H1 (cell line): ENCODE data around the gene TLCD3B. TPM values are rescaled to one million over a fixed set of nuclear protein-coding genes. Genes with fewer than 3 reads are reported as not detected.

Source experiments
- CTCF ChIA-PET: fragments of 300-600 bp; sonication (Branson Sonifier 250); formaldehyde crosslinking; loops from one replicate; lab custom pipeline; 2021; ENCODE audit not compliant: partially characterized antibody; lab: Charles Lee
- POLR2A ChIA-PET: fragments of 300-600 bp; sonication (Branson Sonifier 250); formaldehyde crosslinking; loops from one replicate; lab custom pipeline; 2021; ENCODE audit warnings: inconsistent platforms; ENCODE audit not compliant: partially characterized antibody; lab: Charles Lee
- DNase-seq, 2 experiments: peaks; one replicate each; pipeline versions ENCODE4 v3.0.0 to v3.0.0-alpha.2; 2010 to 2022; ENCODE audit warnings: low spot score in 2 of 2, low read depth in 1 of 2, mixed read lengths in 1 of 2
- FAIRE-seq: peaks from 2 replicates; lab custom pipeline; 2011; peaks lifted over from hg19 to GRCh38; lab: Jason Lieb, UNC
- H2AFZ ChIP-seq: 2 replicates; pipeline ENCODE4 v1.8.1; 2012; ENCODE audit warnings: low read length, inconsistent platforms
- H2AK5ac ChIP-seq: 2 replicates; pipeline ENCODE4 v1.6.1; 2013; ENCODE audit warnings: low read depth, low read length
- H2BK120ac ChIP-seq: replicated peaks from 2 replicates; pipeline ENCODE3; 2013; ENCODE audit warnings: low read depth, low read length, inconsistent platforms
- H2BK12ac ChIP-seq: 2 replicates; pipeline ENCODE4 v1.6.1; 2013; ENCODE audit warnings: low read depth, low read length
- H2BK15ac ChIP-seq: 2 replicates; pipeline ENCODE4 v1.6.1; 2013; ENCODE audit warnings: low read length
- H2BK20ac ChIP-seq: 2 replicates; pipeline ENCODE4 v1.6.1; 2013; ENCODE audit warnings: low read length
- H2BK5ac ChIP-seq: 2 replicates; pipeline ENCODE4 v1.6.1; 2013; ENCODE audit warnings: low read depth, low read length
- H3K14ac ChIP-seq: 2 replicates; pipeline ENCODE4 v1.6.1; 2013; ENCODE audit warnings: inconsistent platforms; ENCODE audit not compliant: insufficient read length
- H3K18ac ChIP-seq: 2 replicates; pipeline ENCODE4 v1.6.1; 2013; ENCODE audit warnings: low read length; ENCODE audit errors: extremely low read depth
- H3K23ac ChIP-seq: 2 replicates; pipeline ENCODE4 v1.6.1; 2013; ENCODE audit warnings: inconsistent platforms; ENCODE audit not compliant: insufficient read length
- H3K23me2 ChIP-seq: 2 replicates; pipeline ENCODE4 v1.6.1; 2013; ENCODE audit warnings: low read depth, low read length
- H3K27ac ChIP-seq: 2 replicates; pipeline ENCODE4 v1.6.1; 2011; ENCODE audit warnings: low read depth, low read length, inconsistent platforms
- H3K27me3 ChIP-seq, 4 experiments: replicated peaks in 1 of 4; 1 replicate in 1 of 4; 2 replicates in 3 of 4; pipeline versions ENCODE4 v1.6.1 to v1.8.1; 2011 to 2013; ENCODE audit warnings: low read length in 3 of 4, mild to moderate bottlenecking in 3 of 4, inconsistent platforms in 2 of 4, mixed read lengths in 2 of 4, moderate library complexity in 1 of 4; ENCODE audit not compliant: control insufficient read depth in 3 of 4, insufficient read depth in 3 of 4; ENCODE audit errors: extremely low read depth in 1 of 4
- H3K36me3 ChIP-seq, 4 experiments: 2 replicates each; pipeline versions ENCODE4 v1.6.1 to v1.8.1; 2011 to 2013; ENCODE audit warnings: mild to moderate bottlenecking in 4 of 4, low read length in 3 of 4, moderate library complexity in 2 of 4, control low read depth in 1 of 4, inconsistent platforms in 1 of 4; ENCODE audit not compliant: insufficient read depth in 4 of 4, control insufficient read depth in 2 of 4
- H3K4ac ChIP-seq: replicated peaks from 2 replicates; pipeline ENCODE3; 2013; ENCODE audit warnings: low read length, low read depth, mixed read lengths, inconsistent platforms; ENCODE audit not compliant: insufficient read length
- H3K4me1 ChIP-seq, 4 experiments: replicated peaks in 1 of 4; 1 replicate in 1 of 4; 2 replicates in 3 of 4; pipeline versions ENCODE4 v1.6.1 to v1.8.1; 2011 to 2013; ENCODE audit warnings: low read length in 3 of 4, inconsistent platforms in 2 of 4, mixed read lengths in 1 of 4; ENCODE audit not compliant: insufficient read depth in 4 of 4, control insufficient read depth in 3 of 4
- H3K4me2 ChIP-seq, 2 experiments: 2 replicates each; pipeline versions ENCODE4 v1.6.1 to v1.8.1; 2011 to 2013; ENCODE audit warnings: low read depth in 2 of 2, low read length in 2 of 2, control low read depth in 1 of 2, inconsistent platforms in 1 of 2, mild to moderate bottlenecking in 1 of 2; ENCODE audit not compliant: insufficient read depth in 1 of 2
- H3K4me3 ChIP-seq, 4 experiments: fragments of 200-600, 300-600 bp in 1 of 4; sonication (generic), shearing (Covaris generic), sonication (Bioruptor Twin) in 1 of 4; 2 replicates each; pipeline versions ENCODE4 v1.5.1 to v1.8.1; 2011 to 2016; ENCODE audit warnings: low read length in 4 of 4, low read depth in 3 of 4, control low read depth in 2 of 4, inconsistent platforms in 2 of 4, mild to moderate bottlenecking in 2 of 4, mixed read lengths in 1 of 4, moderate library complexity in 1 of 4; ENCODE audit not compliant: insufficient read depth in 2 of 4; ENCODE audit errors: extremely low read depth in 1 of 4
- H3K56ac ChIP-seq: replicated peaks from 2 replicates; pipeline ENCODE3; 2013; ENCODE audit warnings: low read depth, mild to moderate bottlenecking, mixed read lengths, low read length, inconsistent platforms; ENCODE audit not compliant: insufficient read length
- H3K79me1 ChIP-seq: 2 replicates; pipeline ENCODE4 v1.6.1; 2013; ENCODE audit warnings: low read depth, low read length, control low read depth
- H3K79me2 ChIP-seq, 2 experiments: 2 replicates each; pipeline versions ENCODE4 v1.6.1 to v1.8.1; 2012 to 2013; ENCODE audit warnings: low read length in 2 of 2, mild to moderate bottlenecking in 2 of 2, inconsistent platforms in 1 of 2; ENCODE audit not compliant: insufficient read depth in 2 of 2, control insufficient read depth in 1 of 2
- H3K9ac ChIP-seq, 4 experiments: replicated peaks in 1 of 4; 1 replicate in 1 of 4; 2 replicates in 3 of 4; pipeline versions ENCODE4 v1.6.1 to v1.8.1; 2011 to 2013; ENCODE audit warnings: low read depth in 3 of 4, low read length in 3 of 4, control low read depth in 2 of 4, mild to moderate bottlenecking in 2 of 4, moderate library complexity in 2 of 4, inconsistent platforms in 1 of 4; ENCODE audit errors: extremely low read depth in 1 of 4
- H3K9me3 ChIP-seq, 2 experiments: 2 replicates each; pipeline versions ENCODE4 v1.6.1 to v1.8.1; 2012 to 2013; ENCODE audit warnings: mild to moderate bottlenecking in 2 of 2, moderate library complexity in 2 of 2, control low read depth in 1 of 2, inconsistent platforms in 1 of 2, low read depth in 1 of 2, low read length in 1 of 2, mixed read lengths in 1 of 2; ENCODE audit not compliant: insufficient read depth in 2 of 2
- H4K20me1 ChIP-seq, 2 experiments: replicated peaks in 1 of 2; 2 replicates each; pipeline versions ENCODE3 to v1.8.1; 2011 to 2013; ENCODE audit warnings: inconsistent platforms in 2 of 2, low read length in 2 of 2, mild to moderate bottlenecking in 1 of 2; ENCODE audit not compliant: insufficient read depth in 2 of 2, control insufficient read depth in 1 of 2
- H4K5ac ChIP-seq: 2 replicates; pipeline ENCODE4 v1.6.1; 2013; ENCODE audit warnings: low read length, low read depth, mixed read lengths, inconsistent platforms; ENCODE audit not compliant: insufficient read length
- H4K8ac ChIP-seq: 2 replicates; pipeline ENCODE4 v1.8.0; 2013; ENCODE audit warnings: mild to moderate bottlenecking, moderate library complexity, low read length, inconsistent platforms; ENCODE audit not compliant: insufficient read depth; ENCODE audit errors: extremely low read depth
- H4K91ac ChIP-seq: replicated peaks from 2 replicates; pipeline ENCODE3; 2013; ENCODE audit warnings: low read length, mixed read lengths, inconsistent platforms; ENCODE audit not compliant: insufficient read length
- CEBPB ChIP-seq: IDR thresholded peaks from 2 replicates; pipeline ENCODE4 v1.6.1; 2012; ENCODE audit warnings: low read depth, low read length
- NANOG ChIP-seq: IDR thresholded peaks from 2 replicates; pipeline ENCODE4 v1.6.1; 2011; ENCODE audit warnings: low read length, low read depth, mild to moderate bottlenecking, inconsistent platforms; ENCODE audit not compliant: insufficient read depth, poor library complexity, severe bottlenecking
- POLR2AphosphoS5 ChIP-seq: IDR thresholded peaks from 2 replicates; pipeline ENCODE4 v1.6.1; 2011; ENCODE audit warnings: low read depth, low read length
- RXRA ChIP-seq: IDR thresholded peaks from 2 replicates; pipeline ENCODE4 v1.6.1; 2011; ENCODE audit warnings: low read depth, mild to moderate bottlenecking, low read length, moderate library complexity; ENCODE audit not compliant: insufficient read depth
- WGBS, 2 experiments: shearing (Covaris generic) in 1 of 2; methylation state at CpG; one replicate each; pipeline versions ENCODE4 v1.1.6 to v1.1.7; 2013 to 2015; ENCODE audit warnings: low lambda C conversion rate in 2 of 2, mixed read lengths in 2 of 2, inconsistent platforms in 1 of 2, low coverage in 1 of 2, missing lambda C conversion rate in 1 of 2; ENCODE audit not compliant: insufficient replicate concordance in 2 of 2, insufficient coverage in 1 of 2, insufficient read length in 1 of 2; ENCODE audit errors: extremely low coverage in 1 of 2, missing lambda C conversion rate in 1 of 2; 5-methylcytosine and 5-hydroxymethylcytosine counted together
- polyA plus RNA-seq, 7 experiments: library from polyadenylated mRNA; depleted of rRNA in 3 of 7; stranded (reverse) in 5 of 7; unstranded in 2 of 7; fragments of >200 nt in 5 of 7; fragments of 200-250 nt in 2 of 7; gene quantifications; 1 replicate in 5 of 7; 2 replicates in 1 of 7; 4 replicates in 1 of 7; pipeline versions ENCODE4 v1.2.1 to v1.2.3, GENCODE V29; 2011 to 2013; ENCODE audit warnings: missing spikeins in 2 of 7, mixed read lengths in 2 of 7
- total RNA-seq: library from RNA; stranded (reverse); fragmentation: NEBNext Ultra II Directional; extraction: Animal tissue kit (Norgen Biotek cat#: 25700); gene quantifications from 2 replicates; pipeline ENCODE4 v1.2.1, GENCODE V29; 2021

The TLCD3B gene
- total and polyA plus RNA-seq, 2 of the 8 experiments (the other 6 are each of a cell fraction or from before 2014, with no cell fraction given), result 15.2 to 26.9 TPM

GRCh38 chr16:30006095-30006473 lies 25.0 kb downstream of the TLCD3B start:
- peaks cover 0 to 14% (median 9%) of the 10 kb centered on the region in 4 experiments; a peak in 4 of 7 replicates for H3K27me3 ChIP-seq
- DNase-seq (no peak), FAIRE-seq (no peak)
- H3K79me2 ChIP-seq, result no peaks in the 10 kb centered on the region
- no peak overlapping the region for H3K9ac ChIP-seq
- no peaks in the 10 kb centered on the region for H3K9me3 ChIP-seq
- H3K4me3 ChIP-seq, result no peak overlapping the region
- H2AFZ ChIP-seq, result no peak overlapping the region
- no peak overlapping the region for H3K23ac ChIP-seq
- no peak overlapping the region for H2BK120ac ChIP-seq
- POLR2A ChIA-PET, result interaction anchor here (0.7 to 4.9 kb wide), 12 partner anchors 8 to 182 kb away, joined by 3 to 34 read pairs (median 4); partner anchors contain the start of genes C16orf92, HIRIP3, INO80E and KCTD13
- CTCF ChIA-PET, result interaction anchor here (0.6 to 3.2 kb wide), 20 partner anchors 9 to 306 kb away, joined by 3 to 10 read pairs (median 5); partner anchors contain the start of genes C16orf92 and INO80E
- no peak overlapping the region for H2BK15ac ChIP-seq
- H3K4ac ChIP-seq, result no peak overlapping the region
- H3K4me1 ChIP-seq, result peaks cover 0 to 21% (median 11%) of the 10 kb centered on the region in 4 experiments; a peak in 6 of 7 replicates
- no peak overlapping the region for H2BK5ac ChIP-seq
- TF ChIP-seq NANOG (no peak), RXRA (no peak), CEBPB (no peak), POLR2AphosphoS5 (peak; percentile 22; the same call in 1 of the 2 replicates)
- no peak overlapping the region for H4K91ac ChIP-seq
- no peaks in the 10 kb centered on the region for H3K79me1 ChIP-seq
- no peak overlapping the region for H4K5ac ChIP-seq
- H3K4me2 ChIP-seq, result no peak overlapping the region
- no peak overlapping the region for H2BK20ac ChIP-seq
- no peak overlapping the region for H3K18ac ChIP-seq
- no peak overlapping the region for H3K27ac ChIP-seq
- no peak overlapping the region for H3K14ac ChIP-seq
- peaks cover 3 to 9% of the 10 kb centered on the region in 2 experiments for H4K20me1 ChIP-seq
- 91% methylated on average over 11 of the region's 18 CpGs; no CpG with 5 or more reads in 1 of the 2 experiments for WGBS, 2 experiments
- H3K56ac ChIP-seq, result no peak overlapping the region
- no peak overlapping the region for H2AK5ac ChIP-seq
- H3K36me3 ChIP-seq, result peaks cover 0 to 10% (median 6%) of the 10 kb centered on the region in 4 experiments; a peak in 5 of 8 replicates
- peaks cover 5% of the 10 kb centered on the region; the same call in 1 of the 2 replicates for H3K23me2 ChIP-seq
- no peak overlapping the region for H2BK12ac ChIP-seq
- H4K8ac ChIP-seq, result no peak overlapping the region
